Adrenal gland (tissue), 12 donors: ENCODE results near the gene ANTXRL. TPM values are rescaled to one million over a fixed set of nuclear protein-coding genes. Genes with fewer than 3 reads are reported as not detected.
"Not testable (repeated sequence)": the region's sequence is repeated elsewhere in the genome, so short reads cannot be mapped to it uniquely, and the experiment has no call there.

Experiments used
- DNase-seq, 7 donors: peaks; one replicate each; pipeline ENCODE4 v3.0.0-alpha.2; 2019 to 2020
- H3K27ac ChIP-seq, 5 donors: fragments of 200-600 bp; sonication (generic) in 4 of 5; 1 replicate in 3 of 5; 2 replicates in 2 of 5; pipeline versions ENCODE4 v1.5.1 to v1.8.0; 2016 to 2020; ENCODE audit warnings: mild to moderate bottlenecking in 1 of 5
- H3K27me3 ChIP-seq: fragments of 200-600 bp; 2 replicates; pipeline ENCODE4 v1.8.0; 2021
- H3K36me3 ChIP-seq, 2 donors: fragments of 200-600 bp; replicated peaks in 1 of 2; 1 replicate in 1 of 2; 2 replicates in 1 of 2; pipeline versions ENCODE4 v1.5.1 to v1.8.0; 2018 to 2022
- H3K4me1 ChIP-seq, 2 donors: fragments of 200-600 bp; replicated peaks in 1 of 2; 1 replicate in 1 of 2; 2 replicates in 1 of 2; pipeline versions ENCODE4 v1.5.1 to v1.8.0; 2018 to 2021
- H3K4me3 ChIP-seq, 4 donors: fragments of 200-600 bp; sonication (generic) in 3 of 4; one replicate each; pipeline ENCODE4 v1.5.1; 2016 to 2018
- H3K9me3 ChIP-seq, 3 donors: fragments of 200-600 bp; sonication (generic) in 1 of 3; replicated peaks in 1 of 3; 1 replicate in 2 of 3; 2 replicates in 1 of 3; pipeline versions ENCODE4 v1.5.1 to v1.8.0; 2016 to 2021
- CTCF ChIP-seq, 6 experiments: fragments of 450-650 bp in 4 of 6; fragments of 200-600 bp in 2 of 6; sonication (generic) in 1 of 6; IDR thresholded peaks; 1 replicate in 5 of 6; 2 replicates in 1 of 6; pipeline versions ENCODE4 v1.5.1 to v1.8.0; 2016 to 2021; ENCODE audit warnings: antibody characterized with exemption in 6 of 6, mild to moderate bottlenecking in 2 of 6, moderate library complexity in 1 of 6
- POLR2A ChIP-seq, 2 donors: fragments of 450-650 bp; IDR thresholded peaks; one replicate each; pipeline ENCODE4 v1.6.1; 2017; ENCODE audit warnings: antibody characterized with exemption in 2 of 2, mild to moderate bottlenecking in 2 of 2, moderate library complexity in 1 of 2
- WGBS, 4 donors: extraction: QIAGEN DNeasy Blood & Tissue Kit in 2 of 4; methylation state at CpG; one replicate each; pipeline versions ENCODE4 v1.1.5 to v1.1.7; 2013 to 2017; 5-methylcytosine and 5-hydroxymethylcytosine counted together
- intact Hi-C, 2 donors: fragments of 100-400 bp; cut with DNase I; formaldehyde crosslinking; loops; one replicate each; pipeline versions ENCODE4 v1.14.1 to v1.15.0; 2022 to 2023
- polyA plus RNA-seq, 3 donors: library from polyadenylated mRNA; stranded (reverse); fragments of 200-250 nt in 2 of 3; fragments of 350-450 nt in 1 of 3; fragmentation: Illumina TruSeq in 1 of 3; extraction: RNeasy Lipid Tissue Mini Kit (QIAGEN cat#74804) in 1 of 3; gene quantifications; one replicate each; pipeline ENCODE4 v1.2.3, GENCODE V29; 2013 to 2014
- total RNA-seq, 9 donors: library from RNA; depleted of rRNA in 4 of 9; stranded (reverse); fragments of >200 nt in 4 of 9; fragments of 120-200 nt in 1 of 9; fragmentation: NEBNext Ultra II Directional in 1 of 9; extraction: Animal tissue kit (Norgen Biotek cat#: 25700) in 1 of 9; gene quantifications; one replicate each; pipeline versions ENCODE4 v1.1.0 to v1.2.4, GENCODE V29; 2013 to 2023
- donor health status: healthy with polysubstance abuse.
- donor health status: Bipolar disorder and iron deficiency.
- donor health status: DM: yes; HTN: yes; CAD: no.
- donor health status: DM: no; HTN: no; CAD: no.
- donor health status: DM: no; HTN: no; CAD: no.
- donor health status: DM: yes; HTN: yes; CAD: no.

The ANTXRL gene
- total and polyA plus RNA-seq, 12 donors: 0.11 to 1.3 (median 0.43) TPM; not detected in 6

- DNase-seq: no peak
- intact Hi-C loops: no loop called here
- 84 to 94% (median 89%) methylated on average over 3 of the region's 3 CpGs for WGBS, 4 donors
- H3K9me3 ChIP-seq: no peaks in the 10 kb centered on the region
- H3K4me1 ChIP-seq: no peaks in the 10 kb centered on the region
- H3K27ac ChIP-seq: no peak overlapping the region
- no peaks in the 10 kb centered on the region for H3K27me3 ChIP-seq
- no peaks in the 10 kb centered on the region for H3K36me3 ChIP-seq
- TF ChIP-seq POLR2A (IDR thresholded peaks at IDR 0.05) (no peak), CTCF (IDR thresholded peaks at IDR 0.05) (no peak)
- H3K4me3 ChIP-seq: no peak overlapping the region
These were observed 17.3 kb downstream of the ANTXRL start for GRCh38 chr10:46304062-46304461.

- DNase-seq: peak in 1 of 7 donors; percentile 12
- H3K36me3 ChIP-seq, H3K4me1 ChIP-seq, H3K27ac ChIP-seq, H3K27me3 ChIP-seq, H3K9me3 ChIP-seq, H3K4me3 ChIP-seq, intact Hi-C loops: not testable (repeated sequence)
- WGBS, 4 donors: 85 to 95% (median 89%) methylated on average over 5 of the region's 5 CpGs
These were observed 17.9 kb downstream of the ANTXRL start for GRCh38 chr10:46304671-46305070.

- WGBS, 4 donors: 79 to 88% (median 82%) methylated on average over 8 to 10 of the region's 10 CpGs
- H3K4me1 ChIP-seq: no peaks in the 10 kb centered on the region
- no peaks in the 10 kb centered on the region for H3K27me3 ChIP-seq
- H3K4me3 ChIP-seq: no peak overlapping the region
- H3K36me3 ChIP-seq: no peaks in the 10 kb centered on the region
- H3K27ac ChIP-seq: no peak overlapping the region
- intact Hi-C loops: no loop called here
- peak in 2 of 7 donors; percentile 10 to 31 for DNase-seq
- no peaks in the 10 kb centered on the region for H3K9me3 ChIP-seq
- no peak for TF ChIP-seq POLR2A (IDR thresholded peaks at IDR 0.05)
- TF ChIP-seq CTCF (IDR thresholded peaks at IDR 0.05): no peak
These were observed 18.5 kb downstream of the ANTXRL start for GRCh38 chr10:46305079-46305818.

GRCh38 chr10:46305986-46306385, 19.2 kb downstream of the ANTXRL start:
- Histone ChIP-seq H3K4me1 (no peaks in the 10 kb centered on the region), H3K4me3 (no peak overlapping the region), H3K36me3 (no peaks in the 10 kb centered on the region), H3K9me3 (no peaks in the 10 kb centered on the region), H3K27ac (no peak overlapping the region), H3K27me3 (no peaks in the 10 kb centered on the region)
- TF ChIP-seq CTCF (IDR thresholded peaks at IDR 0.05): no peak
- no peak for TF ChIP-seq POLR2A (IDR thresholded peaks at IDR 0.05)
- intact Hi-C loops: no loop called here
- DNase-seq: no peak
- WGBS, 4 donors: 88 to 100% (median 93%) methylated on average over 1 of the region's 1 CpG
